HL-60 (cell line): ENCODE data around the gene PRSS48.
"Not testable (repeated sequence)": the region's sequence is repeated elsewhere in the genome, so short reads cannot be mapped to it uniquely, and the experiment has no call there.

Source experiments
- DNase-seq, 2 experiments: peaks; one replicate each; pipeline ENCODE4 v3.0.0-alpha.2; 2010 to 2020; ENCODE audit warnings: low read depth in 1 of 2, low spot score in 1 of 2
- H3K27ac ChIP-seq: fragments of 250-450 bp; sonication (Bioruptor Pico); replicated peaks from 2 replicates; pipeline ENCODE4 v1.5.1; 2020; ENCODE audit warnings: mild to moderate bottlenecking, moderate library complexity
- H3K27me3 ChIP-seq: fragments of 250-450 bp; sonication (Bioruptor Pico); 2 replicates; pipeline ENCODE4 v1.5.1; 2021; ENCODE audit warnings: mild to moderate bottlenecking, moderate library complexity; ENCODE audit not compliant: insufficient read depth, poor library complexity, severe bottlenecking
- H3K4me3 ChIP-seq: replicated peaks from 2 replicates; pipeline ENCODE4 v1.5.1; 2011; ENCODE audit warnings: mild to moderate bottlenecking, control low read depth, low read length; ENCODE audit not compliant: insufficient read depth
- GABPA ChIP-seq: IDR thresholded peaks from 2 replicates; pipeline ENCODE4 v1.6.1; 2012; ENCODE audit warnings: low read depth
- POLR2AphosphoS5 ChIP-seq: IDR thresholded peaks from 2 replicates; pipeline ENCODE4 v1.6.1; 2012; ENCODE audit warnings: low read depth
- SPI1 ChIP-seq: IDR thresholded peaks from 2 replicates; pipeline ENCODE4 v1.6.1; 2012; ENCODE audit warnings: low read depth, mild to moderate bottlenecking, borderline replicate concordance
- TF ChIP-seq, protein P1 (sequence below): IDR thresholded peaks from 2 replicates; pipeline ENCODE4 v1.6.1; 2012; ENCODE audit warnings: low read depth; ENCODE audit not compliant: insufficient replicate concordance
- TF ChIP-seq, protein P2 (sequence below): IDR thresholded peaks from one replicate; pipeline ENCODE4 v1.5.1; 2011; ENCODE audit warnings: low read length, control low read depth, inconsistent platforms; ENCODE audit not compliant: insufficient read depth

Gene PRSS48

DNA sequence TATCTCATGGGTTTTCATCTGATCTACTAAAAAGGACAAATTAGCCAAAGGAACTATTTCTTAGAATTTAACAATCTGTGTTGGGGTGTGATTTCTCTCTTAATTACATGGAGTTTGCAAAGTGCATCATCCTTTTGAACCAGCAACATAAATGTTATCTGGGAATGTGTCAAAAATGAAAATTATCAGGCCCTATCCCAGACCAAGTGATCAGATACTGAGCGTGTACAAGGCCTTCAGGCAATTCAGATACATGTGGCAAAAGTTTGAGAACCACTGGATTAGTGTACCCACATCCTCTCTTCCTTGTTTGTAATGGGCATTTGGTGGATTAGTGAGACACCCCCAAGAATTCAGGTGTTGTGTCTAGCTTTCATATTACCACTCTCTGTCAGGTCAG, 44.6 kb downstream of the PRSS48 start:
- H3K27ac ChIP-seq: no peak overlapping the region
- peaks cover 23% of the 10 kb centered on the region for H3K27me3 ChIP-seq
- TF ChIP-seq POLR2AphosphoS5 (no peak), GABPA (no peak), SPI1 (no peak)
- TF ChIP-seq, protein P1, sequence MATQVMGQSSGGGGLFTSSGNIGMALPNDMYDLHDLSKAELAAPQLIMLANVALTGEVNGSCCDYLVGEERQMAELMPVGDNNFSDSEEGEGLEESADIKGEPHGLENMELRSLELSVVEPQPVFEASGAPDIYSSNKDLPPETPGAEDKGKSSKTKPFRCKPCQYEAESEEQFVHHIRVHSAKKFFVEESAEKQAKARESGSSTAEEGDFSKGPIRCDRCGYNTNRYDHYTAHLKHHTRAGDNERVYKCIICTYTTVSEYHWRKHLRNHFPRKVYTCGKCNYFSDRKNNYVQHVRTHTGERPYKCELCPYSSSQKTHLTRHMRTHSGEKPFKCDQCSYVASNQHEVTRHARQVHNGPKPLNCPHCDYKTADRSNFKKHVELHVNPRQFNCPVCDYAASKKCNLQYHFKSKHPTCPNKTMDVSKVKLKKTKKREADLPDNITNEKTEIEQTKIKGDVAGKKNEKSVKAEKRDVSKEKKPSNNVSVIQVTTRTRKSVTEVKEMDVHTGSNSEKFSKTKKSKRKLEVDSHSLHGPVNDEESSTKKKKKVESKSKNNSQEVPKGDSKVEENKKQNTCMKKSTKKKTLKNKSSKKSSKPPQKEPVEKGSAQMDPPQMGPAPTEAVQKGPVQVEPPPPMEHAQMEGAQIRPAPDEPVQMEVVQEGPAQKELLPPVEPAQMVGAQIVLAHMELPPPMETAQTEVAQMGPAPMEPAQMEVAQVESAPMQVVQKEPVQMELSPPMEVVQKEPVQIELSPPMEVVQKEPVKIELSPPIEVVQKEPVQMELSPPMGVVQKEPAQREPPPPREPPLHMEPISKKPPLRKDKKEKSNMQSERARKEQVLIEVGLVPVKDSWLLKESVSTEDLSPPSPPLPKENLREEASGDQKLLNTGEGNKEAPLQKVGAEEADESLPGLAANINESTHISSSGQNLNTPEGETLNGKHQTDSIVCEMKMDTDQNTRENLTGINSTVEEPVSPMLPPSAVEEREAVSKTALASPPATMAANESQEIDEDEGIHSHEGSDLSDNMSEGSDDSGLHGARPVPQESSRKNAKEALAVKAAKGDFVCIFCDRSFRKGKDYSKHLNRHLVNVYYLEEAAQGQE: no peak
- TF ChIP-seq, protein P2, sequence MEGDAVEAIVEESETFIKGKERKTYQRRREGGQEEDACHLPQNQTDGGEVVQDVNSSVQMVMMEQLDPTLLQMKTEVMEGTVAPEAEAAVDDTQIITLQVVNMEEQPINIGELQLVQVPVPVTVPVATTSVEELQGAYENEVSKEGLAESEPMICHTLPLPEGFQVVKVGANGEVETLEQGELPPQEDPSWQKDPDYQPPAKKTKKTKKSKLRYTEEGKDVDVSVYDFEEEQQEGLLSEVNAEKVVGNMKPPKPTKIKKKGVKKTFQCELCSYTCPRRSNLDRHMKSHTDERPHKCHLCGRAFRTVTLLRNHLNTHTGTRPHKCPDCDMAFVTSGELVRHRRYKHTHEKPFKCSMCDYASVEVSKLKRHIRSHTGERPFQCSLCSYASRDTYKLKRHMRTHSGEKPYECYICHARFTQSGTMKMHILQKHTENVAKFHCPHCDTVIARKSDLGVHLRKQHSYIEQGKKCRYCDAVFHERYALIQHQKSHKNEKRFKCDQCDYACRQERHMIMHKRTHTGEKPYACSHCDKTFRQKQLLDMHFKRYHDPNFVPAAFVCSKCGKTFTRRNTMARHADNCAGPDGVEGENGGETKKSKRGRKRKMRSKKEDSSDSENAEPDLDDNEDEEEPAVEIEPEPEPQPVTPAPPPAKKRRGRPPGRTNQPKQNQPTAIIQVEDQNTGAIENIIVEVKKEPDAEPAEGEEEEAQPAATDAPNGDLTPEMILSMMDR: no peak
- DNase-seq: no peak
- no peak overlapping the region for H3K4me3 ChIP-seq

DNA sequence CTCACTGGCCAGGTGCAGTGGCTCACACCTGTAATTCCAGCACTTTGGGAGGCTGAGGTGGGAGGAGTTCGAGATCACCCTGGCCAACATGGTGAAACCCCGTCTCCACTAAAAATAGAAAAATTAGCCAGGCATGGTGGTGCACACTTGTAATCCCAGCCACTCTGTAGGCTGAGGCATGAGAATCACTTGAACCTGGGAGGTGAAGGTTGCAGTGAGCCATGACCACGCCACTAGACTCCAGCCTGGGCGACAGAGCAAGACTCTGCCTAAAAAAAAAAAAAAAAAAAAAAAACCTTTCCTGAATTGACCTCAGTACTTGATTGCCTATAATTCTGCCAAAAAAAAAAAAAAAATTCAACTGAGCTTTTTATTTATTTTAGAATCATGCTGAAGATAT, 45.2 kb downstream of the PRSS48 start:
- not testable (repeated sequence) for H3K4me3 ChIP-seq, DNase-seq, H3K27ac ChIP-seq
- H3K27me3 ChIP-seq: peaks cover 28% of the 10 kb centered on the region

DNA sequence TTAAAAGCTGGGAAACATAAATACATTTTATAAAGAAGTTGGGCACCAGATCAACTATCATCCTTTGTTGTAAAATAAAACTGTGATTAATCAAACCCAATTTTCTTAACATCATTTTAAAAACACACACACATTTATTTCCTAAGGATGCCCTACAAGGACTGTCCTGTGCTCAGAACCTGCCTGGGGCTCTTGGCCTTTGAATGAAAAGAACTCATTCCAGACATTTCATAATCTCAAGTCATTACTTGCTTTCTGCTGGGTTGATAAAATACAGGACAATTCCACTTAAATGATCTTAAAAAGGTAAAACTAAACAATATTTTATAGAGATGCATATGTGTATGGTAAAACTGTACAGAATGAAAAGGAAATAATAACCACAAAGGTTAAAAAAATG, 45.6 kb downstream of the PRSS48 start:
- H3K4me3 ChIP-seq: no peak overlapping the region
- no peak for DNase-seq
- TF ChIP-seq SPI1 (no peak), GABPA (no peak), POLR2AphosphoS5 (no peak)
- TF ChIP-seq, protein P1: no peak
- TF ChIP-seq, protein P2: no peak
- peaks cover 29% of the 10 kb centered on the region for H3K27me3 ChIP-seq
- H3K27ac ChIP-seq: no peak overlapping the region

DNA sequence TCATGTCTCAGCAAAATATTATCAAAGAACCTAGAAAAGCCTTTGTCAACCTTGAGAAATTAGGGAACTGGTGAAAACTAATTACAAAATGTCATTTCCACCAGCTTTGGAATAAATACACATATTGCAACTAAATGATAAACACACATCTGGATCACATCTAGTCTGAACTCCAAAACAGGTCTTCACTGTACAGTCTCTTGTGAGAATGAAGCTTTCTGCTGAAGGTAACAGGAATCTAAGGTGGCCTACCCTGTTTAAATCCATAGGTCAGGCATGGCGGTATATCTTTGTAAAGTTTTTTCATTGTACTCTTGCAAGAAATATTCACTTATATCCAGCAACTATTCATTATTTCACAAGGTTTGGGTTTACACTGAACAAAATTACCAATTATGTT, 46.7 kb downstream of the PRSS48 start:
- H3K4me3 ChIP-seq: no peak overlapping the region
- DNase-seq: no peak
- no peak overlapping the region for H3K27ac ChIP-seq
- peaks cover 29% of the 10 kb centered on the region for H3K27me3 ChIP-seq
- TF ChIP-seq GABPA: no peak
- TF ChIP-seq SPI1: no peak
- TF ChIP-seq, protein P1: no peak
- TF ChIP-seq, protein P2: no peak
- no peak for TF ChIP-seq POLR2AphosphoS5
